A204.1 (cell line): ENCODE results near the gene CXCR3.
"Not testable (repeated sequence)": the region's sequence is repeated elsewhere in the genome, so short reads cannot be mapped to it uniquely, and the experiment has no call there.

Source experiments
- FAIRE-seq: peaks from 2 replicates; lab custom pipeline; 2012; peaks lifted over from hg19 to GRCh38; lab: Jason Lieb, UNC

Gene CXCR3

DNA sequence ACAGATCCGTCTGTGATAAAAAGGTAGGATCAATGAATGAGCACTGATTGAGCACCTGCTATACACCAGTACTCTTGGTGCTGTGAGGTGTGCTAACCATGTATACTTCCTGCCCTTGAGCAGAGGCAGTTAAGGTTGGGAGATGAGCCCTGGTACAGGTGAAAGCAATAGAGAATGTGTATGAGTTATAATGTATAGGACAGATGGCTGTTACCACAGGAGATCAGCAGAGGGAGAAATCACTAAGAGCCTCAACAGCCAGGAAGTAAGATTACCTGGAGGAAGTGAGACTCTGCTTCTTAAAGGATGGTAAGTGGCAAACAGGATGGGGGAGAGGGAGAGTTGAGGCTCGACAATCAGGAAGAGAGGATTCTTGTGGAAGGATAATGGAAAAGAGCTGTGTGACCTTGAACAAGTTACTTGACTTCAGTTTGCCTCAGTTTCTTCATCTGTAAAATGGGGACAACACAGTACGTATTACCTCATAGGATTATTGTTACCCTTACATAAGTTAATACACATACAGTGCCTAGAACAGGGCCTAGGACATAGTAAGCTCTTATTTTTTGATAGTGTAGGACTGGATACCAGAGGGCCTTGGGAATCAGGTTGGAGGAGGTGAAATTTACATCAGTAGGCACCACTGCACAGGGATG, 9.1 kb downstream of the CXCR3 start:
- FAIRE-seq: no peak

DNA sequence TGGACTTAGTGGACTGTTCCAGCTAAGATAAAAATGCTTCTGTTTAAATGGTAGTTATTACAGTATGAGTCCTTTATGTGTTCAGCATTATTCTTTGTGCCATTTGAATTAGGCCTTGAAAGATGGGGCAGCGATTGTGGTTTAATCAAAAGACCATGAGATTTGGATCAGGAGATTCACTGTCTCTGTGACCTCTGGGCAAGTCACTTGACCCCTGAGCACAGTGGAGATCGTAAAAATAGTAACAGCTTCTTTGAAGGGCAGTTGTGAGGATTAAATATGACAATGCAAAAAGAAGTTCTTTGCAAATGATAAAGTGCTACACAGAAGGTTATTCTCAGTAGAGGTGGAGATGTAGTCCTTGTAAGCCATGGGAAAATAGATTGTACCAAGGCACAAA, 10.8 kb downstream of the CXCR3 start:
- FAIRE-seq: no peak

DNA sequence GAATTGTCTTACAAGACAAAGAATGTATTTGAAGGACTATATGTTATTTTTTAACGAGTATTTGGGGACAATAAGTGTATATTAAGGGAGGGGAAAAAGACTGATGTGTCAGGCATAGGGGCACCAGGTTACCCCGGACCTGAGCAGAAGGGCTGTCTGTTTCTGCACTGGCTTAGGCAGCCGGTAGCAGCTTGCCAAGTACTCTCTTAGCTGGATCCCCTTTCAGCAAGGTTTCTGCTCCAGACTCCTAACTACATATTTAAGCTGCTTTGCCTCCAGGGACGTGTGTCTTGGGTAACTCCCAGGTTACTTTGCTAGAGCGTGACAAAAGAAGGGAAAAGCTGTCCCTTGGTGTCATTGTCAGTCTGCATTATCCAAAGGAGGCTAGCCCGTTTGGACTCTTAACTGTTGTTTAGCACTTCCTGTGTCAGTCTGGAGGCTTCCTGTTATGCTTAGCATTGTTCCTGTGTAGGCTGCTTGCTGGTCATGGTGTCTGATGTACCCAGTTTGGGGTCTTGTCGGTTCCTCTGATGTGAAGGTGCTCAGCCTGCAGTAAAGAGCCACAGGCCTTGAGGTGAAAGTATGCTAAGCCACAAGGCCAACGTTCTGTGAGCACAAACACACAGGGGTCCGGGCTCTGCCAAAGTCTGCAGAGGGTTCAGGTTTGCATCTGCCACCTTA, 11.6 kb downstream of the CXCR3 start:
- no peak for FAIRE-seq

DNA sequence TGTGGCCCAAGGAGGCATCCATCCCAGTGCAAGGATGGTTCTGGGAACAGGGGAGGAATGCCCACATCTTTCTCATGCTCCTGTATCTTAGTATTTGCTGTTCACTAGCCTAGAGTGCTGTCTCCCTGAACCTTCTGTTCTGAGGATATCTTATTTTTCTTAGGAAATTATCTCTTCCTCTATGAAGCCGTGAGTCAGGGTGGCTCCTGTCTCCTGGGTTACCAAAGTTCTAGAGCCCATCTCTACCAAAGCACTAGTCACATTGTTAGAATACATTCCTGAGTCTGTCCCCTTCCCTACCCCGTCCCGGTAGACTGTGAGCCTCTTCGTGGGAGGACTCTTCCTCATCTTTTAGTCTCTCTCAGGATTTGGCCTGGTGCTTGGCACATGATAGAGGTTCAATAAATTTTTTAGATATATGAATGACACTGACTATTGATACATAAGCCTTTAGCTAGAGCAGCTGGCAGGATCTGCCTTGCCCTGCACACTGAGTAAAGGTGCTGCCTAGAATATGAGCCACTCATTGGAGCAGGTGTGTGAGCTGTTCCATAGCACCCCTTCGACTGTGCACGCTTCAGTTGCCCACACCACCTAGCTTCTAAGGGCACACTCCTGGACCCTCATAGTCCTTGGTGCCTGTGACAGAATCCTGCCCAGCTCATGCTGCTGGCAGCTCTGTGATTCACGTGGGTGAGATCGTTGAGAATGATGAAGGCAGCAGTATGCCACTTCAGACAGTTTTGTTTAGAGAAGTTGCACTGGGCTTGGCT, 13.3 kb downstream of the CXCR3 start:
- no peak for FAIRE-seq

- FAIRE-seq: no peak
These were observed 14.2 kb downstream of the CXCR3 start for GRCh38 chrX:71604141-71604540.

DNA sequence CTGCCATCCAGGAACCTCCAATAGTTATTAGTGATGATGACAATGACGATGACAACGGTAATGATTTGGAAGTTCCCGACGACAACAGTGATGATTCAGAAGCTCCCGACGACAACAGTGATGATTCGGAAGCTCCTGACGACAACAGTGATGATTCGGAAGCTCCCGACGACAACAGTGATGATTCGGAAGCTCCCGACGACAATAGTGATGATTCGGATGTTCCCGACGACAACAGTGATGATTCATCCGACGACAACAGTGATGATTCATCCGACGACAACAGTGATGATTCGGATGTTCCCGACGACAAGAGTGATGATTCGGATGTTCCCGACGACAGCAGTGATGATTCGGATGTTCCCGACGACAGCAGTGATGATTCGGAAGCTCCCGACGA, 14.7 kb downstream of the CXCR3 start:
- no peak for FAIRE-seq

GRCh38 chrX:71599965-71600364, 18.3 kb downstream of the CXCR3 start:
- FAIRE-seq: no peak

GRCh38 chrX:71593210-71593609, 25.1 kb downstream of the CXCR3 start:
- not testable (repeated sequence) for FAIRE-seq

GRCh38 chrX:71586929-71587328, 31.4 kb downstream of the CXCR3 start:
- no peak for FAIRE-seq

GRCh38 chrX:71581210-71581609, 37.1 kb downstream of the CXCR3 start:
- FAIRE-seq: no peak

DNA sequence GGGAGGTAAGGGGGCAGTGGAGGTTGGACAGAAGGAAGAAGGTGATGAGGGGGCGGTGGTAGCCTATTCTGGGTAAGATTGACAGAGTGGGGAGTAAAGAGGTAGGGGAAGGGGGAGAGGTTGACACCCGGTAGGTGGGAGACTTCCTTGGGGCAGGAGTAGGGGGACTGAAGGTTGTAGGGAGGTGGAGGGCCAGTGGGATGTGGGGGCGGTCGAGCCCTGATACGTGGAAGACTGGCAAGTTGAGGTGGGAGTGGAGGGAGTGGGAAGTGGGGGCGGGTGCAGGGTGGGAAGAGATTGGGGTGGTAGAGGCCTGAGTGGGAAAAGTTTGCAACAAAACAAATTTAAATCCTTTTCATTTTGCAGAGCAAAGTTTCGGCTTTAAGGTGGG, 38.3 kb downstream of the CXCR3 start:
- FAIRE-seq: no peak

- no peak for FAIRE-seq
These were observed 38.9 kb downstream of the CXCR3 start for GRCh38 chrX:71579136-71579989.

- no peak for FAIRE-seq
These were observed 39.8 kb downstream of the CXCR3 start, which contains the start of gene GCNA for GRCh38 chrX:71578253-71579135. GCNA (plus strand) TSS chrX:71578437; CDS start chrX:71580822, 2,385 bp downstream.

GRCh38 chrX:71577682-71578081, 40.6 kb downstream of the CXCR3 start:
- no peak for FAIRE-seq

GRCh38 chrX:71573590-71573989, 44.7 kb downstream of the CXCR3 start:
- no peak for FAIRE-seq

- not testable (repeated sequence) for FAIRE-seq
These were observed 46.9 kb downstream of the CXCR3 start for GRCh38 chrX:71571390-71571789.
